Vagina (tissue), 2 donors: ENCODE results near the gene SLC10A7. TPM values are rescaled to one million over a fixed set of nuclear protein-coding genes. Genes with fewer than 3 reads are reported as not detected.

Source experiments
- DNase-seq, 2 donors: peaks; one replicate each; pipeline ENCODE4 v3.0.0-alpha.2; 2017; ENCODE audit errors: extremely low spot score in 2 of 2
- H3K27ac ChIP-seq: fragments of 200-600 bp; sonication (generic); one replicate; pipeline ENCODE4 v1.5.1; 2019
- H3K27me3 ChIP-seq: fragments of 200-600 bp; sonication (generic); one replicate; pipeline ENCODE4 v1.5.1; 2019
- H3K36me3 ChIP-seq, 2 donors: fragments of 200-600 bp; sonication (generic); one replicate each; pipeline ENCODE4 v1.5.1; 2017 to 2019
- H3K4me1 ChIP-seq: fragments of 200-600 bp; sonication (generic); one replicate; pipeline ENCODE4 v1.5.1; 2019
- H3K4me3 ChIP-seq, 2 donors: fragments of 200-600 bp; sonication (generic); 1 replicate in 1 of 2; 2 replicates in 1 of 2; pipeline ENCODE4 v1.5.1; 2016 to 2019
- H3K9me3 ChIP-seq: fragments of 200-600 bp; sonication (generic); one replicate; pipeline ENCODE4 v1.5.1; 2019
- CTCF ChIP-seq, 3 experiments: fragments of 450-650 bp in 2 of 3; fragments of 200-600 bp in 1 of 3; sonication (generic) in 1 of 3; IDR thresholded peaks; one replicate each; pipeline ENCODE4 v1.5.1; 2017 to 2019; ENCODE audit warnings: antibody characterized with exemption in 3 of 3, mild to moderate bottlenecking in 2 of 3, moderate library complexity in 2 of 3
- POLR2A ChIP-seq, 2 donors: fragments of 450-650 bp; IDR thresholded peaks; one replicate each; pipeline ENCODE4 v1.6.1; 2017; ENCODE audit warnings: antibody characterized with exemption in 2 of 2, mild to moderate bottlenecking in 2 of 2, moderate library complexity in 2 of 2
- POLR2AphosphoS5 ChIP-seq, 2 donors: sonication (generic); formaldehyde crosslinking; IDR thresholded peaks; one replicate each; pipeline ENCODE4 v1.9.0; 2017; ENCODE audit warnings: antibody characterized with exemption in 2 of 2, mild to moderate bottlenecking in 2 of 2, low read depth in 1 of 2; ENCODE audit not compliant: insufficient read depth in 1 of 2
- intact Hi-C: fragments of 100-400 bp; cut with DNase I; formaldehyde crosslinking; loops from one replicate; pipeline ENCODE4 v1.15.1; 2023
- total RNA-seq: library from RNA; depleted of rRNA; stranded (reverse); fragments of >200 nt; gene quantifications from one replicate; pipeline ENCODE4 v1.2.3, GENCODE V29; 2016

SLC10A7 gene
- total RNA-seq, 1 donor from 2014 or later = 14.2 TPM

GRCh38 chr4:146432065-146432464 is 89.7 kb downstream of the SLC10A7 start:
- TF ChIP-seq POLR2A (IDR thresholded peaks at IDR 0.05) (no peak), POLR2AphosphoS5 (IDR thresholded peaks at IDR 0.05; ENCODE audit: insufficient read depth in 1 of 2, low read depth in 1 of 2) (no peak), CTCF (IDR thresholded peaks at IDR 0.05) (no peak)
- Histone ChIP-seq H3K9me3 (no peaks in the 10 kb centered on the region), H3K36me3 (no peaks in the 10 kb centered on the region), H3K4me3 (no peak overlapping the region), H3K27me3 (no peaks in the 10 kb centered on the region), H3K27ac (no peak overlapping the region), H3K4me1 (no peaks in the 10 kb centered on the region)
- no peak for DNase-seq
- intact Hi-C loops = no loop called here

GRCh38 chr4:146428298-146428697 is 93.4 kb downstream of the SLC10A7 start:
- Histone ChIP-seq H3K27ac (no peak overlapping the region), H3K27me3 (no peaks in the 10 kb centered on the region), H3K9me3 (no peaks in the 10 kb centered on the region), H3K4me1 (no peaks in the 10 kb centered on the region), H3K4me3 (no peak overlapping the region), H3K36me3 (no peaks in the 10 kb centered on the region)
- intact Hi-C loops = no loop called here
- TF ChIP-seq POLR2A (IDR thresholded peaks at IDR 0.05) = no peak
- no peak for DNase-seq

- Histone ChIP-seq H3K4me3 (no peak overlapping the region), H3K36me3 (no peaks in the 10 kb centered on the region), H3K27ac (no peak overlapping the region), H3K27me3 (no peaks in the 10 kb centered on the region), H3K9me3 (no peaks in the 10 kb centered on the region), H3K4me1 (no peaks in the 10 kb centered on the region)
- intact Hi-C loops = no loop called here
- no peak for DNase-seq
- no peak for TF ChIP-seq POLR2A (IDR thresholded peaks at IDR 0.05)
- TF ChIP-seq POLR2AphosphoS5 (IDR thresholded peaks at IDR 0.05; ENCODE audit: insufficient read depth in 1 of 2, low read depth in 1 of 2) = no peak
- no peak for TF ChIP-seq CTCF (IDR thresholded peaks at IDR 0.05)
Measured at GRCh38 chr4:146417822-146418221, 103.9 kb downstream of the SLC10A7 start.

- Histone ChIP-seq H3K4me3 (no peak overlapping the region), H3K27me3 (no peaks in the 10 kb centered on the region), H3K36me3 (no peaks in the 10 kb centered on the region), H3K27ac (no peak overlapping the region), H3K4me1 (no peaks in the 10 kb centered on the region), H3K9me3 (no peaks in the 10 kb centered on the region)
- DNase-seq = no peak
- TF ChIP-seq POLR2AphosphoS5 (IDR thresholded peaks at IDR 0.05; ENCODE audit: insufficient read depth in 1 of 2, low read depth in 1 of 2) (no peak), CTCF (IDR thresholded peaks at IDR 0.05) (no peak), POLR2A (IDR thresholded peaks at IDR 0.05) (no peak)
- intact Hi-C loops = no loop called here
Measured at GRCh38 chr4:146415829-146416228, 105.9 kb downstream of the SLC10A7 start.

GRCh38 chr4:146407669-146408084 is 114.1 kb downstream of the SLC10A7 start:
- no peak for DNase-seq
- Histone ChIP-seq H3K27me3 (no peaks in the 10 kb centered on the region), H3K27ac (no peak overlapping the region), H3K4me1 (no peaks in the 10 kb centered on the region), H3K9me3 (no peaks in the 10 kb centered on the region), H3K36me3 (no peaks in the 10 kb centered on the region), H3K4me3 (no peak overlapping the region)
- intact Hi-C loops = no loop called here
- no peak for TF ChIP-seq CTCF (IDR thresholded peaks at IDR 0.05)
- no peak for TF ChIP-seq POLR2AphosphoS5 (IDR thresholded peaks at IDR 0.05; ENCODE audit: insufficient read depth in 1 of 2, low read depth in 1 of 2)
- no peak for TF ChIP-seq POLR2A (IDR thresholded peaks at IDR 0.05)

GRCh38 chr4:146407257-146407656 is 114.5 kb downstream of the SLC10A7 start:
- no peaks in the 10 kb centered on the region for H3K27me3 ChIP-seq
- no peak for TF ChIP-seq POLR2AphosphoS5 (IDR thresholded peaks at IDR 0.05; ENCODE audit: insufficient read depth in 1 of 2, low read depth in 1 of 2)
- no peak for TF ChIP-seq CTCF (IDR thresholded peaks at IDR 0.05)
- no peak for TF ChIP-seq POLR2A (IDR thresholded peaks at IDR 0.05)
- no peaks in the 10 kb centered on the region for H3K9me3 ChIP-seq
- H3K36me3 ChIP-seq = no peaks in the 10 kb centered on the region
- no peak overlapping the region for H3K4me3 ChIP-seq
- no peaks in the 10 kb centered on the region for H3K4me1 ChIP-seq
- no peak for DNase-seq
- H3K27ac ChIP-seq = no peak overlapping the region
- intact Hi-C loops = no loop called here
